ENCODE results near the gene LCN10.
"Not testable (repeated sequence)": the region's sequence is repeated elsewhere in the genome, so short reads cannot be mapped to it uniquely, and the experiment has no call there.

LCN10 gene

GRCh38 chr9:136757328-136757727, 14.6 kb upstream of the LCN10 start:
- DNase-seq (ENCODE audit: low read depth) = no peak
- no peak overlapping the region for H3K4me3 ChIP-seq (ENCODE audit: low read depth, low read length)
- no peak for TF ChIP-seq CTCF (IDR thresholded peaks at IDR 0.05; ENCODE audit: low read depth, low read length, missing control alignments)

GRCh38 chr9:136756836-136757235, 14.1 kb upstream of the LCN10 start:
- TF ChIP-seq CTCF (IDR thresholded peaks at IDR 0.05; ENCODE audit: low read depth, low read length, missing control alignments) = no peak
- DNase-seq (ENCODE audit: low read depth) = no peak

GRCh38 chr9:136756134-136756438, 13.3 kb upstream of the LCN10 start:
- no peak for TF ChIP-seq CTCF (IDR thresholded peaks at IDR 0.05; ENCODE audit: low read depth, low read length, missing control alignments)
- H3K4me3 ChIP-seq (ENCODE audit: low read depth, low read length) = no peak overlapping the region
- DNase-seq (ENCODE audit: low read depth) = no peak

More at GRCh38 chr9:136756836-136757235, 14.1 kb upstream of the LCN10 start:
- no peak overlapping the region for H3K4me3 ChIP-seq (ENCODE audit: low read depth, low read length)

GRCh38 chr9:136755302-136756133, 12.8 kb upstream of the LCN10 start:
- H3K4me3 ChIP-seq (ENCODE audit: low read depth, low read length); DNase-seq (ENCODE audit: low read depth): not testable (repeated sequence)

- DNase-seq (ENCODE audit: low read depth) = no peak
- no peak overlapping the region for H3K4me3 ChIP-seq (ENCODE audit: low read depth, low read length)
- TF ChIP-seq CTCF (IDR thresholded peaks at IDR 0.05; ENCODE audit: low read depth, low read length, missing control alignments) = no peak
These were observed 12.0 kb upstream of the LCN10 start for GRCh38 chr9:136754626-136755301.

- H3K4me3 ChIP-seq (ENCODE audit: low read depth, low read length) = no peak overlapping the region
- TF ChIP-seq CTCF (IDR thresholded peaks at IDR 0.05; ENCODE audit: low read depth, low read length, missing control alignments) = no peak
- no peak for DNase-seq (ENCODE audit: low read depth)
These were observed 11.4 kb upstream of the LCN10 start for GRCh38 chr9:136754059-136754572.

- TF ChIP-seq CTCF (IDR thresholded peaks at IDR 0.05; ENCODE audit: low read depth, low read length, missing control alignments) = no peak
- DNase-seq (ENCODE audit: low read depth) = no peak
- no peak overlapping the region for H3K4me3 ChIP-seq (ENCODE audit: low read depth, low read length)
These were observed 10.8 kb upstream of the LCN10 start for GRCh38 chr9:136753371-136754058.
